PFSK-1 (cell line): ENCODE results near the gene PYGL.

ENCODE experiments used
- FOXP2 ChIP-seq: optimal IDR thresholded peaks from 2 replicates; pipeline ENCODE3; 2011; ENCODE audit warnings: borderline replicate concordance, control low read depth, inconsistent platforms; ENCODE audit not compliant: insufficient read depth; ENCODE audit errors: extremely low read length, extremely low read depth
- POLR2AphosphoS5 ChIP-seq: IDR thresholded peaks from 2 replicates; pipeline ENCODE4 v1.6.1; 2012; ENCODE audit warnings: low read depth, mild to moderate bottlenecking, control low read depth, low read length, moderate library complexity
- SIN3A ChIP-seq: IDR thresholded peaks from 2 replicates; pipeline ENCODE4 v1.6.1; 2012; ENCODE audit warnings: mild to moderate bottlenecking, low read length, moderate library complexity, borderline replicate concordance; ENCODE audit not compliant: insufficient read depth
- TAF1 ChIP-seq: IDR thresholded peaks from 2 replicates; pipeline ENCODE4 v1.6.1; 2012; ENCODE audit warnings: low read length, control low read depth, borderline replicate concordance; ENCODE audit not compliant: insufficient read depth

- TF ChIP-seq POLR2AphosphoS5 (no peak), SIN3A (no peak), TAF1 (no peak), FOXP2 (no peak)
These were observed 82.2 kb downstream of the PYGL start for GRCh38 chr14:50862036-50862570.
